Activated CD4-positive, CD25-positive, alpha-beta regulatory T cell treated with anti-CD3 and anti-CD28 coated beads, Interleukin-2, amount 50 U/mL, for 16 hours (primary cell): ENCODE results near the gene ATP13A1.
"Not testable (repeated sequence)": the region's sequence is repeated elsewhere in the genome, so short reads cannot be mapped to it uniquely, and the experiment has no call there.

Experiments
- DNase-seq: peaks from one replicate; pipeline ENCODE4 v3.0.0-alpha.2; 2020; ENCODE audit warnings: low read depth, low spot score

ATP13A1 gene

GRCh38 chr19:19619849-19620210 lies 43.6 kb downstream of the ATP13A1 start:
- no peak for DNase-seq

GRCh38 chr19:19619181-19619848 lies 44.2 kb downstream of the ATP13A1 start:
- no peak for DNase-seq

- peak; percentile 96 for DNase-seq
Measured at GRCh38 chr19:19618219-19619051, 45.0 kb downstream of the ATP13A1 start, which contains the start of gene PBX4. Gene PBX4, minus strand, starts transcription at chr19:19618687. Its CDS starts 58 bp downstream, at chr19:19618629.

GRCh38 chr19:19615086-19615485 lies 48.4 kb downstream of the ATP13A1 start:
- no peak for DNase-seq

- DNase-seq, result no peak
Measured at GRCh38 chr19:19613506-19613905, 50.0 kb downstream of the ATP13A1 start.

GRCh38 chr19:19610376-19611202 lies 52.9 kb downstream of the ATP13A1 start:
- DNase-seq, result no peak

GRCh38 chr19:19606686-19607085 lies 56.8 kb downstream of the ATP13A1 start:
- not testable (repeated sequence) for DNase-seq

- DNase-seq, result no peak
Measured at GRCh38 chr19:19606021-19606420, 57.5 kb downstream of the ATP13A1 start.

GRCh38 chr19:19602713-19603324 lies 60.7 kb downstream of the ATP13A1 start:
- no peak for DNase-seq

- no peak for DNase-seq
Measured at GRCh38 chr19:19602136-19602712, 61.3 kb downstream of the ATP13A1 start.

GRCh38 chr19:19600793-19601330 lies 62.6 kb downstream of the ATP13A1 start:
- DNase-seq, result no peak

GRCh38 chr19:19598728-19599451 lies 64.6 kb downstream of the ATP13A1 start:
- DNase-seq, result peak; percentile 43

GRCh38 chr19:19597809-19598306 lies 65.6 kb downstream of the ATP13A1 start:
- DNase-seq, result peak; percentile 40
